Stimulated activated CD4-positive, alpha-beta T cell treated with anti-CD3 and anti-CD28 coated beads, TNF-alpha, amount 100 ng/mL, for 1 hour (primary cell): Measurements from ENCODE around the gene EMB.
"Not testable (repeated sequence)": the region's sequence is repeated elsewhere in the genome, so short reads cannot be mapped to it uniquely, and the experiment has no call there.

Source experiments
- DNase-seq, 3 donors: peaks; one replicate each; pipeline ENCODE4 v3.0.0-alpha.2; 2020; ENCODE audit warnings: low read depth in 3 of 3, low spot score in 1 of 3

EMB gene

GRCh38 chr5:50423100-50423799, 17.8 kb downstream of the EMB start:
- not testable (repeated sequence) for DNase-seq

GRCh38 chr5:50421184-50421950, 19.7 kb downstream of the EMB start:
- DNase-seq, result not testable (repeated sequence)

- DNase-seq, result no peak
These were observed 20.6 kb downstream of the EMB start for GRCh38 chr5:50420343-50420935.

- not testable (repeated sequence) for DNase-seq
These were observed 21.4 kb downstream of the EMB start for GRCh38 chr5:50419656-50420055.

GRCh38 chr5:50416637-50417036, 24.5 kb downstream of the EMB start:
- DNase-seq, result not testable (repeated sequence)

- DNase-seq, result no peak
These were observed 25.2 kb downstream of the EMB start for GRCh38 chr5:50415912-50416311.

GRCh38 chr5:50410932-50411331, 30.2 kb downstream of the EMB start:
- DNase-seq, result not testable (repeated sequence)

GRCh38 chr5:50406877-50407276, 34.2 kb downstream of the EMB start:
- no peak for DNase-seq

GRCh38 chr5:50401336-50401735, 39.8 kb downstream of the EMB start:
- DNase-seq, result no peak

- not testable (repeated sequence) for DNase-seq
These were observed 47.0 kb downstream of the EMB start for GRCh38 chr5:50393925-50394609.

GRCh38 chr5:50392289-50392688, 48.8 kb downstream of the EMB start:
- DNase-seq, result not testable (repeated sequence)

- not testable (repeated sequence) for DNase-seq
These were observed 56.7 kb downstream of the EMB start for GRCh38 chr5:50384381-50384780.

- DNase-seq, result not testable (repeated sequence)
These were observed 64.4 kb downstream of the EMB start for GRCh38 chr5:50376696-50377095.

GRCh38 chr5:50369287-50370033, 71.6 kb downstream of the EMB start:
- not testable (repeated sequence) for DNase-seq

- no peak for DNase-seq
These were observed 75.4 kb downstream of the EMB start for GRCh38 chr5:50365426-50366251.

- not testable (repeated sequence) for DNase-seq
These were observed 76.4 kb downstream of the EMB start for GRCh38 chr5:50364535-50365309.

- DNase-seq, result no peak
These were observed 81.9 kb downstream of the EMB start for GRCh38 chr5:50359187-50359586.

- DNase-seq, result no peak
These were observed 88.7 kb downstream of the EMB start for GRCh38 chr5:50352382-50352781.
